Measurements from ENCODE around the gene NPS.

Gene NPS

GRCh38 chr10:127535802-127536515 is 13.2 kb upstream of the NPS start:
- intact Hi-C loops (cut with micrococcal nuclease), result no loop called here
- H3K36me3 Mint-ChIP-seq (ENCODE audit: low read depth), result no peaks in the 10 kb centered on the region
- no peak overlapping the region for H3K27ac Mint-ChIP-seq
- H3K4me1 Mint-ChIP-seq (ENCODE audit: low read depth), result peaks cover 18% of the 10 kb centered on the region
- no peak overlapping the region for H3K4me3 Mint-ChIP-seq
- no peaks in the 10 kb centered on the region for H3K27me3 Mint-ChIP-seq
- H3K9me3 Mint-ChIP-seq, result no peaks in the 10 kb centered on the region

GRCh38 chr10:127536972-127537760 is 11.9 kb upstream of the NPS start:
- H3K27ac Mint-ChIP-seq, result no peak overlapping the region
- intact Hi-C loops (cut with micrococcal nuclease), result no loop called here
- peaks cover 18% of the 10 kb centered on the region for H3K4me1 Mint-ChIP-seq (ENCODE audit: low read depth)

GRCh38 chr10:127537924-127538323 is 11.2 kb upstream of the NPS start:
- H3K27ac Mint-ChIP-seq, result no peak overlapping the region
- no peaks in the 10 kb centered on the region for H3K9me3 Mint-ChIP-seq
- no peaks in the 10 kb centered on the region for H3K27me3 Mint-ChIP-seq
- peaks cover 13% of the 10 kb centered on the region for H3K4me1 Mint-ChIP-seq (ENCODE audit: low read depth)
- H3K4me3 Mint-ChIP-seq, result no peak overlapping the region
- intact Hi-C loops (cut with micrococcal nuclease), result no loop called here
- no peaks in the 10 kb centered on the region for H3K36me3 Mint-ChIP-seq (ENCODE audit: low read depth)

More at GRCh38 chr10:127536972-127537760, 11.9 kb upstream of the NPS start:
- Mint-ChIP-seq H3K36me3 (ENCODE audit: low read depth) (no peaks in the 10 kb centered on the region), H3K4me3 (no peak overlapping the region), H3K9me3 (no peaks in the 10 kb centered on the region), H3K27me3 (no peaks in the 10 kb centered on the region)

GRCh38 chr10:127548022-127548421 is 1.1 kb upstream of the NPS start:
- Mint-ChIP-seq H3K4me3 (no peak overlapping the region), H3K27me3 (peaks cover 3% of the 10 kb centered on the region), H3K36me3 (ENCODE audit: low read depth) (no peaks in the 10 kb centered on the region), H3K4me1 (ENCODE audit: low read depth) (no peaks in the 10 kb centered on the region), H3K27ac (no peak overlapping the region), H3K9me3 (peaks cover 33% of the 10 kb centered on the region)
- intact Hi-C loops (cut with micrococcal nuclease), result no loop called here

GRCh38 chr10:127550861-127551260 is 1.8 kb downstream of the NPS start:
- no peak overlapping the region for H3K4me3 Mint-ChIP-seq
- no peak overlapping the region for H3K27ac Mint-ChIP-seq
- H3K4me1 Mint-ChIP-seq (ENCODE audit: low read depth), result no peaks in the 10 kb centered on the region
- no peaks in the 10 kb centered on the region for H3K27me3 Mint-ChIP-seq
- H3K9me3 Mint-ChIP-seq, result peaks cover 16% of the 10 kb centered on the region
- intact Hi-C loops (cut with micrococcal nuclease), result no loop called here
- no peaks in the 10 kb centered on the region for H3K36me3 Mint-ChIP-seq (ENCODE audit: low read depth)

GRCh38 chr10:127552446-127552845 is 3.3 kb downstream of the NPS start:
- Mint-ChIP-seq H3K27ac (no peak overlapping the region), H3K27me3 (no peaks in the 10 kb centered on the region), H3K4me1 (ENCODE audit: low read depth) (no peaks in the 10 kb centered on the region), H3K36me3 (ENCODE audit: low read depth) (no peaks in the 10 kb centered on the region), H3K4me3 (no peak overlapping the region), H3K9me3 (peaks cover under 1% of the 10 kb centered on the region)
- intact Hi-C loops (cut with micrococcal nuclease), result no loop called here

GRCh38 chr10:127553417-127553816 is 4.3 kb downstream of the NPS start:
- H3K9me3 Mint-ChIP-seq, result no peaks in the 10 kb centered on the region
- H3K4me1 Mint-ChIP-seq (ENCODE audit: low read depth), result no peaks in the 10 kb centered on the region
- H3K27ac Mint-ChIP-seq, result no peak overlapping the region
- H3K36me3 Mint-ChIP-seq (ENCODE audit: low read depth), result no peaks in the 10 kb centered on the region
- no peak overlapping the region for H3K4me3 Mint-ChIP-seq
- no peaks in the 10 kb centered on the region for H3K27me3 Mint-ChIP-seq
- intact Hi-C loops (cut with micrococcal nuclease), result no loop called here

- intact Hi-C loops (cut with micrococcal nuclease), result no loop called here
- Mint-ChIP-seq H3K4me3 (no peak overlapping the region), H3K27me3 (no peaks in the 10 kb centered on the region), H3K4me1 (ENCODE audit: low read depth) (no peaks in the 10 kb centered on the region), H3K36me3 (ENCODE audit: low read depth) (no peaks in the 10 kb centered on the region), H3K9me3 (peaks cover 10% of the 10 kb centered on the region), H3K27ac (no peak overlapping the region)
Observed at GRCh38 chr10:127556916-127557315, 7.8 kb downstream of the NPS start.

- intact Hi-C loops (cut with micrococcal nuclease), result loop anchor here (10.0 kb wide), 1 partner anchor 443 kb away; no protein-coding TSS in a partner anchor
- Mint-ChIP-seq H3K36me3 (ENCODE audit: low read depth) (no peaks in the 10 kb centered on the region), H3K4me1 (ENCODE audit: low read depth) (no peaks in the 10 kb centered on the region), H3K27ac (no peak overlapping the region), H3K27me3 (peaks cover 4% of the 10 kb centered on the region), H3K4me3 (no peak overlapping the region), H3K9me3 (peaks cover 10% of the 10 kb centered on the region)
Observed at GRCh38 chr10:127561647-127562046, 12.5 kb downstream of the NPS start.

- intact Hi-C loops (cut with micrococcal nuclease), result loop anchor here (1.0 to 10.0 kb wide), 2 partner anchors 290 to 441 kb away; no protein-coding TSS in a partner anchor
- Mint-ChIP-seq H3K4me3 (no peak overlapping the region), H3K4me1 (ENCODE audit: low read depth) (no peaks in the 10 kb centered on the region), H3K9me3 (peaks cover 10% of the 10 kb centered on the region), H3K27me3 (peaks cover 6% of the 10 kb centered on the region), H3K27ac (no peak overlapping the region), H3K36me3 (ENCODE audit: low read depth) (no peaks in the 10 kb centered on the region)
Observed at GRCh38 chr10:127563718-127564553, 14.8 kb downstream of the NPS start.

GRCh38 chr10:127564644-127565043 is 15.5 kb downstream of the NPS start:
- intact Hi-C loops (cut with micrococcal nuclease), result loop anchor here (1.0 to 10.0 kb wide), 2 partner anchors 290 to 440 kb away; no protein-coding TSS in a partner anchor
- H3K36me3 Mint-ChIP-seq (ENCODE audit: low read depth), result no peaks in the 10 kb centered on the region
- peaks cover 6% of the 10 kb centered on the region for H3K27me3 Mint-ChIP-seq
- no peak overlapping the region for H3K27ac Mint-ChIP-seq
- peaks cover 4% of the 10 kb centered on the region for H3K9me3 Mint-ChIP-seq
- H3K4me3 Mint-ChIP-seq, result no peak overlapping the region
- H3K4me1 Mint-ChIP-seq (ENCODE audit: low read depth), result no peaks in the 10 kb centered on the region

- H3K4me3 Mint-ChIP-seq, result no peak overlapping the region
- H3K27me3 Mint-ChIP-seq, result peaks cover 10% of the 10 kb centered on the region
- intact Hi-C loops (cut with micrococcal nuclease), result loop anchor here (10.0 kb wide), 1 partner anchor 439 kb away; no protein-coding TSS in a partner anchor
- H3K9me3 Mint-ChIP-seq, result no peaks in the 10 kb centered on the region
- H3K27ac Mint-ChIP-seq, result no peak overlapping the region
- no peaks in the 10 kb centered on the region for H3K4me1 Mint-ChIP-seq (ENCODE audit: low read depth)
- H3K36me3 Mint-ChIP-seq (ENCODE audit: low read depth), result no peaks in the 10 kb centered on the region
Observed at GRCh38 chr10:127565583-127565982, 16.5 kb downstream of the NPS start.

GRCh38 chr10:127569210-127569609 is 20.1 kb downstream of the NPS start:
- H3K9me3 Mint-ChIP-seq, result no peaks in the 10 kb centered on the region
- intact Hi-C loops (cut with micrococcal nuclease), result loop anchor here (10.0 kb wide), 1 partner anchor 436 kb away; no protein-coding TSS in a partner anchor
- H3K36me3 Mint-ChIP-seq (ENCODE audit: low read depth), result no peaks in the 10 kb centered on the region
- peaks cover 16% of the 10 kb centered on the region for H3K27me3 Mint-ChIP-seq
- H3K4me3 Mint-ChIP-seq, result no peak overlapping the region
- H3K27ac Mint-ChIP-seq, result no peak overlapping the region
- no peaks in the 10 kb centered on the region for H3K4me1 Mint-ChIP-seq (ENCODE audit: low read depth)
